ENCODE results near the gene PPCDC.

Gene PPCDC, protein sequence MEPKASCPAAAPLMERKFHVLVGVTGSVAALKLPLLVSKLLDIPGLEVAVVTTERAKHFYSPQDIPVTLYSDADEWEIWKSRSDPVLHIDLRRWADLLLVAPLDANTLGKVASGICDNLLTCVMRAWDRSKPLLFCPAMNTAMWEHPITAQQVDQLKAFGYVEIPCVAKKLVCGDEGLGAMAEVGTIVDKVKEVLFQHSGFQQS

GRCh38 chr15:75023181-75023871 lies at the start of gene PPCDC:
Gene PPCDC (plus strand): TSS chr15:75023590. CDS start chr15:75028319, 4,729 bp downstream.
- TF ChIP-seq ZNF274 (IDR thresholded peaks at IDR 0.05; ENCODE audit: low read depth, low read length): no peak

DNA sequence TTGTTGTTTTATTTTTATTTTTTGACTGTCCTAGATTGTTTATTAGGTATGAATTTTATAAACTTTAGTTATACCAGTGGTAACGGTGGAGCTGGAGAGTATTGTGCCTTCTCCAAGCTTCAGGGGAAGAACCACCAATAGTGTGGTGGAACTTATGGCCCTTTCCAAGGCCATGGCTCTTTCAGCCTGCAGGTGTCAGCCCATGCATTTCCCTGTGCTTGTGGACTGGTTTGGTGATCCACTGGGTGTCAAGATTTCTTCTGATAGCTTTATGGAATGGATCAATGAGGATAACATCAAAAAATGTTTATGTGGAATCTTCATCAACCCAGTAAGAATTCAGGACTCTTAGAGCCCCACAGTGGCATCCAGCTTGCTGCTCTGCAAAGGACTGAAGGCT lies 47.2 kb upstream of the PPCDC start:
- no peak overlapping the region for H3K4me3 ChIP-seq (ENCODE audit: low read length)
- TF ChIP-seq ZNF274 (IDR thresholded peaks at IDR 0.05; ENCODE audit: low read depth, low read length): no peak

More at GRCh38 chr15:75023181-75023871, at the start of gene PPCDC:
- peak within 1 kb of the TSS; percentile 95 for H3K4me3 ChIP-seq (ENCODE audit: low read length)

DNA sequence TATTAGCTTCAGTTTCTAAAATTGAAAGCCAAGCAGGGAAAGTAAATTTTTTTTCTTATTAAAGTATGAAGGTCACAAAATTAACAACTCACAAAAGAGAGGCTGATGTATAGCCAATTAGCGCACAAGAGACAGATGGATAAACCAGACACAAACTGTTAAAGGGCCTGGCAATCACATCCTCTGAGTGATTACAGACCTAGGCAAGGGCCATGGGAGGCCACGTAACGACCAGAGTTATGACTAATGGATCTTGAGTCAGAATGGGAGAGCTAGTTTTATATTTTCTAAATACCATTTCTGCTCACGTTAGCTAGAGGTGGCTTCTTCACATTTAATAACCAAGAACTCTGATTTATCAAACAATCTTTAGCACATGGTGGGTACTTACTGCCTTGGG lies 45.8 kb upstream of the PPCDC start:
- no peak overlapping the region for H3K4me3 ChIP-seq (ENCODE audit: low read length)
- no peak for TF ChIP-seq ZNF274 (IDR thresholded peaks at IDR 0.05; ENCODE audit: low read depth, low read length)

- no peak for TF ChIP-seq ZNF274 (IDR thresholded peaks at IDR 0.05; ENCODE audit: low read depth, low read length)
- no peak overlapping the region for H3K4me3 ChIP-seq (ENCODE audit: low read length)
Observed at GRCh38 chr15:74978077-74978476, 45.3 kb upstream of the PPCDC start.

DNA sequence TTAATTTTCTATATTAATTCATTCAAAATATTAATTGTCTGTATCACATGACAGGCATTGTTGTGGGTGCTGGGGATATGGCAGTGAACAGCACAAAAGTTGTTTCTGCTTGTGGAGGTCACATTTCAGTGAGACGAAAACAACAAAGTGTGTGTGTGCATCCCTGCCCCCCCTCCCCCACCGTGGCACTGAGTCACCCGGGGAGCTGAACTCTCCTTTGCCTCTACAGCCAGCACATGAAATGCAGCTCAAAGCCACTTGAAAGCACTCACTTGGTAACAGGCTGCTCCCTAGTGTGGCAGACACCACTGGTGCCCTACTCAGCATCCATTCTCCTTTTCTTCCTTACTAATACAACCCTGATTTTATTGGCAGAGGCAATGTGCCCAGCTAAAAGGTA lies 44.9 kb upstream of the PPCDC start:
- no peak for TF ChIP-seq ZNF274 (IDR thresholded peaks at IDR 0.05; ENCODE audit: low read depth, low read length)
- H3K4me3 ChIP-seq (ENCODE audit: low read length): no peak overlapping the region

DNA sequence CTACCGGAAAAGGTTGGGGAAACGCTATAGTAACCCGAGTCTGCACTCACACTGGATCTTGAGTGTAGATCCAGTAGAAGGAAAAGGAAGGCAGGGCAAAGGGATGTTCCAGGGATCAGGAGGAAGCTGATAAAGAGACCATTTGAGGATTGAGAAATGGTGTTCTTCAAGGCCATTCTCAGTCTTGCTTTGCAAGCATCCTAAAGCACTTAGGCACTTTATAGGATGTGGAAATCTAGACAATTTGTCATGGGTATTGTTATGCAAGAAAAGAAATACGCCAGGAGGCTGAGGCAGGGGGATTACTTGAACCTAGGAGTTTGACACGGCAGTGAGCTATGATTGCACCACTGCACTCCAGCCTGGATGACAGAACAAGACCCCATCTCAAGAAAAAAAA lies 41.2 kb upstream of the PPCDC start:
- H3K4me3 ChIP-seq (ENCODE audit: low read length): no peak overlapping the region
- no peak for TF ChIP-seq ZNF274 (IDR thresholded peaks at IDR 0.05; ENCODE audit: low read depth, low read length)

- TF ChIP-seq ZNF274 (IDR thresholded peaks at IDR 0.05; ENCODE audit: low read depth, low read length): no peak
- no peak overlapping the region for H3K4me3 ChIP-seq (ENCODE audit: low read length)
Observed at GRCh38 chr15:74983725-74984231, 39.6 kb upstream of the PPCDC start.

GRCh38 chr15:74988007-74988800 lies 35.2 kb upstream of the PPCDC start:
- TF ChIP-seq ZNF274 (IDR thresholded peaks at IDR 0.05; ENCODE audit: low read depth, low read length): no peak

GRCh38 chr15:74989527-74989926 lies 33.9 kb upstream of the PPCDC start:
- TF ChIP-seq ZNF274 (IDR thresholded peaks at IDR 0.05; ENCODE audit: low read depth, low read length): no peak

More at GRCh38 chr15:74988007-74988800, 35.2 kb upstream of the PPCDC start:
- no peak overlapping the region for H3K4me3 ChIP-seq (ENCODE audit: low read length)

DNA sequence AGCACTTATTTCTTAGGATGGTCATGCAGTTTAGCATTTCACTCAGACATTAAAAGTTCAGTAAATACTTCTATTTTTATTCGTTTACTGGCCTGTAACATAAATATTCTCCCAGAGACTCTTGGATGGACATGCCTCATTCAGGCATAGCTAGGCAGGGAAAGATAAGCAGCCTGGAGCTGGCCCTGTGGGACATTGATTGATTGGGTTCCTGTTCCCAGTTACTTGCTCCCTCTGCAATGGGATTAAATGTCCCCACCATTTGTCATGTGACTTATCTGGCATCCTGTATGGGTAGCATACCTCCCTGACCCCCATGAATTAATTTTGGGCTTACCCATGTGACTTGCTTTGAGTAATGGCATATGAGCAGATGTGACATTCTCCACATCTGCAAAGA lies 30.8 kb upstream of the PPCDC start:
- H3K4me3 ChIP-seq (ENCODE audit: low read length): no peak overlapping the region
- TF ChIP-seq ZNF274 (IDR thresholded peaks at IDR 0.05; ENCODE audit: low read depth, low read length): no peak

More at GRCh38 chr15:74989527-74989926, 33.9 kb upstream of the PPCDC start:
- H3K4me3 ChIP-seq (ENCODE audit: low read length): no peak overlapping the region

- no peak for TF ChIP-seq ZNF274 (IDR thresholded peaks at IDR 0.05; ENCODE audit: low read depth, low read length)
- H3K4me3 ChIP-seq (ENCODE audit: low read length): no peak overlapping the region
Observed at GRCh38 chr15:74994236-74994635, 29.2 kb upstream of the PPCDC start.

GRCh38 chr15:74994685-74995084 lies 28.7 kb upstream of the PPCDC start:
- no peak for TF ChIP-seq ZNF274 (IDR thresholded peaks at IDR 0.05; ENCODE audit: low read depth, low read length)
- H3K4me3 ChIP-seq (ENCODE audit: low read length): no peak overlapping the region

- peak within 1 kb of the TSS; percentile 67 for H3K4me3 ChIP-seq (ENCODE audit: low read length)
- TF ChIP-seq ZNF274 (IDR thresholded peaks at IDR 0.05; ENCODE audit: low read depth, low read length): no peak
Observed at GRCh38 chr15:74995182-74995778, 28.1 kb upstream of the PPCDC start, which contains the start of gene SCAMP5. Gene SCAMP5 (plus strand): TSS chr15:74995563. CDS start chr15:75011840, 16,277 bp downstream.
